Measurements from ENCODE around the gene SLC24A3.

The SLC24A3 gene

GRCh38 chr20:19274412-19275015, 62.1 kb downstream of the SLC24A3 start:
- Histone ChIP-seq H3K27me3 (ENCODE audit: control insufficient read depth, insufficient read depth, low read length) (no peaks in the 10 kb centered on the region), H3K4me2 (ENCODE audit: low read length) (no peak overlapping the region), H3K9me3 (replicated peaks; ENCODE audit: low read length) (no peaks in the 10 kb centered on the region), H3K4me1 (ENCODE audit: control insufficient read depth, insufficient read depth, low read length) (peaks cover under 1% of the 10 kb centered on the region), H3K9ac (ENCODE audit: low read depth, low read length) (no peak overlapping the region), H3K36me3 (ENCODE audit: insufficient read depth, low read length) (no peaks in the 10 kb centered on the region), H3K4me3 (ENCODE audit: low read length) (no peak overlapping the region)

DNA sequence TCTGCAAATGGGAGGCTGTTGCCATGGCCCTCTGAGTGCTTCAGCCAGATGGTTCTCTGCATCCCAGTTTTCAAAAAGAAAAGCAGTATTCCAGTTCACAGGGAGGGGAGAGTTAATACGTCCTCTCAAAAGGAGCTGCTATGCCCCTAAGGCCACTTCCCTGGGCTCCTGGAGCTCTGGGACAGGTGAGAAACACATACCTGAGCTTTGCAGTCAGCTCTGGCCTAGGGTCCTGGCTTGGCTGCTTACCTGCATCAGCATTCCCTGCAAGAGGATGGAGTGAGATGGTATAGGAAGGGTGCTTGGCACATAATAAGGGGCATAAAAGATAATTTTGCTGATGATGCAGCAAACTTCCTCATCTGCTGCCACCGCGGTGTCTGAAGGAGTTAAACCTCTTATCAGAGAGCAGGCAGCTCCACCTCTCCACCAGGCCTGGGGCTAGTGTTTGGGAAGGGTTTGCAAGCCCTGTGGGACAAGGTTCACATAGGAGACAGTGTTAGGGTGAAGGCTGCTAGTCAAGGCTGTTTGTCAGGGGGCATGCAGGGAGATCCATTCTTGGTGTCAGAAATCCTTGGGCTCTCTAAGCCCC, 62.7 kb downstream of the SLC24A3 start:
- H3K4me3 ChIP-seq (ENCODE audit: low read length) = no peak overlapping the region
- no peaks in the 10 kb centered on the region for H3K27me3 ChIP-seq (ENCODE audit: control insufficient read depth, insufficient read depth, low read length)

DNA sequence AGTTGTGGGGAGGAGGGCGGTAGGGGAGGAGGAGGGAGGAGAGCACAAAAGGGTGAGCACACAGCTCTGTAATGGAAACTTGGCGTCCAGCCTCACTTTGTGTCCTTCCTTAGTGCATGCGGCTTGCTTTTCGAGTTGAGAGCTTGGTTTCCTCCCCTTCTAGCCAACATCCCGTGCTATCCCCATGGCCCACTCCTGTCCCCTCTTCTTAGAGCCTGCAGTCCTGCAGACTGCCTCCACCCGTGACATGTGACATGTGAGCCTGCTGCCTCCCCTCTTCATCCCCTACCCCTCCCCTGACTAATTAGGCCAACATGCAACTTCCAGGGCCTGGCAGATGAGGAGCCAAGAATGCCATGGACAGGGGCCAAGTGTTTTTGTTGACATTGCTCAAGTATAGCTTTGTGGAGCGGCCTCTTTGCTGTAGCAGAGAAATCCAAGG, 63.2 kb downstream of the SLC24A3 start:
- Histone ChIP-seq H3K4me2 (ENCODE audit: low read length) (no peak overlapping the region), H3K9ac (ENCODE audit: low read depth, low read length) (no peak overlapping the region), H3K4me1 (ENCODE audit: control insufficient read depth, insufficient read depth, low read length) (no peaks in the 10 kb centered on the region), H3K9me3 (replicated peaks; ENCODE audit: low read length) (no peaks in the 10 kb centered on the region), H3K27me3 (ENCODE audit: control insufficient read depth, insufficient read depth, low read length) (no peaks in the 10 kb centered on the region), H3K4me3 (ENCODE audit: low read length) (no peak overlapping the region), H3K36me3 (ENCODE audit: insufficient read depth, low read length) (no peaks in the 10 kb centered on the region)

More for the DNA sequence above, 62.7 kb downstream of the SLC24A3 start:
- Histone ChIP-seq H3K9me3 (replicated peaks; ENCODE audit: low read length) (no peaks in the 10 kb centered on the region), H3K9ac (ENCODE audit: low read depth, low read length) (no peak overlapping the region), H3K4me1 (ENCODE audit: control insufficient read depth, insufficient read depth, low read length) (no peaks in the 10 kb centered on the region), H3K4me2 (ENCODE audit: low read length) (no peak overlapping the region), H3K36me3 (ENCODE audit: insufficient read depth, low read length) (no peaks in the 10 kb centered on the region)

- H3K4me3 ChIP-seq (ENCODE audit: low read length) = no peak overlapping the region
- H3K9me3 ChIP-seq (replicated peaks; ENCODE audit: low read length) = no peaks in the 10 kb centered on the region
- H3K9ac ChIP-seq (ENCODE audit: low read depth, low read length) = no peak overlapping the region
- no peaks in the 10 kb centered on the region for H3K27me3 ChIP-seq (ENCODE audit: control insufficient read depth, insufficient read depth, low read length)
- no peaks in the 10 kb centered on the region for H3K36me3 ChIP-seq (ENCODE audit: insufficient read depth, low read length)
- no peaks in the 10 kb centered on the region for H3K4me1 ChIP-seq (ENCODE audit: control insufficient read depth, insufficient read depth, low read length)
- no peak overlapping the region for H3K4me2 ChIP-seq (ENCODE audit: low read length)
These were observed 64.9 kb downstream of the SLC24A3 start for GRCh38 chr20:19277381-19277780.

DNA sequence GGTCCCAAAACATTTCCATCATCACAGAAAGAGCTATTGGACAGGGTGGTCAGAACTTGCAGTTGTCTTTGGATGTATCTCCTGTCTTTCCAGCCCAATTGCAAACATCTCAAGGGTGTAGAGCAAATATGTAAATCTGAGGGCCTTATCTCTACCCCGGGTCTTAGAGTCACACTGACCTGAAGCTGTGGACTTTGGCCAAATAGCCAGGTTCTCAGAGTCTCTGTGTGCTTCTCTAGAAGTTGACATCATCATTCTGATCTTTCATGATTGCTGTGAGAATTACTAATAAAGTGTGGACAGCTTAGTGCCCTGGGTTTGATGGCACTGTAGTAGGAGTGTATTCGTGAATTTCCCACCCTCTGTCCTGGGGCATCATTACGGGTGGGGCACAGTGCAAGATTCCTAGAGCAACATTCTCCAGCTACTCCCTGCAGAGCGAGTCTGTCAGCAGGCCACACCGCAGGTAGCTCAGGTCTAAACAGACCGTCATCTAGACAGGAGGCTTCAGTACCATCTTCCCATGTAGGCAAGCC, 71.1 kb downstream of the SLC24A3 start:
- H3K36me3 ChIP-seq (ENCODE audit: insufficient read depth, low read length) = no peaks in the 10 kb centered on the region
- H3K9ac ChIP-seq (ENCODE audit: low read depth, low read length) = no peak overlapping the region
- H3K9me3 ChIP-seq (replicated peaks; ENCODE audit: low read length) = no peaks in the 10 kb centered on the region
- H3K4me3 ChIP-seq (ENCODE audit: low read length) = no peak overlapping the region
- H3K4me2 ChIP-seq (ENCODE audit: low read length) = no peak overlapping the region
- no peaks in the 10 kb centered on the region for H3K27me3 ChIP-seq (ENCODE audit: control insufficient read depth, insufficient read depth, low read length)
- no peaks in the 10 kb centered on the region for H3K4me1 ChIP-seq (ENCODE audit: control insufficient read depth, insufficient read depth, low read length)

DNA sequence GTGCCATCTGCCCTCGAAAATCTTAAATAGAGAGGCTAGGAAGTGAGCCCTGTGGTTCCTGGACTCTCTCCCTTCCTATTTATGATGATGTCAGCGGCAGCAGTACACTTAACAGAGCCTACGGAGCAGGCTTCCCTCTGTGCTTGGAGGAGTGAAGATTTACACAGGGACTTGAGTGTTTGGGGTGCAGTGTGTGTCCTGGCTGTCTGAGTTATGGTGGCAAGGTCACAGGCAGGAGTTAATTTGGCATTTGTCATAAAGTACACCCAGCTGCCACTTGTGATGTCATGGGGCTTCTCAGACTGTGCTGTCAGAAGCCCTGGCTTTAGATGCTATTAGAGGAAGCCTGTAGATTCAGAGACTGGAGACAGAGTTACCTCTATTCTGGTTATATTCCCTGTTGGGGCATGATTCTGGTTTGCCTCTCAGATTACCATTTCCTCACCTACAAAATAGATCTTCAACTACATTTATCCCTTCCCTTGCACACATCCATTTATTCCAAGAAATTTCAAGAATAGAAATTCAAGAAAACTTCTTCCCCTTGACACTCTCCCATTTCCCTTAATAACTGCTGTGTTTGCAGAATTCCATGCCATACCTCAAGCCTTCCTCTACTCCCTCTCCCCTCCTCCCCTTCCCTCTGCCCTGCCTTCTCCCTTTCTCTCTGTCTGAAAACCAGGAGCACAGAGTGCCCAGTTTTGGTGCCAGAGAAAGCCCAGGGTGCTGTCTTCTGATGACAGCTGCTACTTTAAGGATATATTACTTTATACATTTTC, 72.1 kb downstream of the SLC24A3 start:
- H3K36me3 ChIP-seq (ENCODE audit: insufficient read depth, low read length) = no peaks in the 10 kb centered on the region
- H3K27me3 ChIP-seq (ENCODE audit: control insufficient read depth, insufficient read depth, low read length) = no peaks in the 10 kb centered on the region
- H3K4me2 ChIP-seq (ENCODE audit: low read length) = no peak overlapping the region
- H3K9me3 ChIP-seq (replicated peaks; ENCODE audit: low read length) = no peaks in the 10 kb centered on the region
- no peak overlapping the region for H3K9ac ChIP-seq (ENCODE audit: low read depth, low read length)
- no peaks in the 10 kb centered on the region for H3K4me1 ChIP-seq (ENCODE audit: control insufficient read depth, insufficient read depth, low read length)
- H3K4me3 ChIP-seq (ENCODE audit: low read length) = no peak overlapping the region

GRCh38 chr20:19285436-19285835, 73.0 kb downstream of the SLC24A3 start:
- H3K27me3 ChIP-seq (ENCODE audit: control insufficient read depth, insufficient read depth, low read length) = no peaks in the 10 kb centered on the region
- H3K4me2 ChIP-seq (ENCODE audit: low read length) = no peak overlapping the region
- no peaks in the 10 kb centered on the region for H3K4me1 ChIP-seq (ENCODE audit: control insufficient read depth, insufficient read depth, low read length)
- H3K9me3 ChIP-seq (replicated peaks; ENCODE audit: low read length) = no peaks in the 10 kb centered on the region
- no peak overlapping the region for H3K4me3 ChIP-seq (ENCODE audit: low read length)
- H3K9ac ChIP-seq (ENCODE audit: low read depth, low read length) = no peak overlapping the region
- H3K36me3 ChIP-seq (ENCODE audit: insufficient read depth, low read length) = no peaks in the 10 kb centered on the region

GRCh38 chr20:19288061-19288460, 75.6 kb downstream of the SLC24A3 start:
- H3K4me3 ChIP-seq (ENCODE audit: low read length) = no peak overlapping the region
- no peak overlapping the region for H3K4me2 ChIP-seq (ENCODE audit: low read length)
- no peaks in the 10 kb centered on the region for H3K27me3 ChIP-seq (ENCODE audit: control insufficient read depth, insufficient read depth, low read length)

DNA sequence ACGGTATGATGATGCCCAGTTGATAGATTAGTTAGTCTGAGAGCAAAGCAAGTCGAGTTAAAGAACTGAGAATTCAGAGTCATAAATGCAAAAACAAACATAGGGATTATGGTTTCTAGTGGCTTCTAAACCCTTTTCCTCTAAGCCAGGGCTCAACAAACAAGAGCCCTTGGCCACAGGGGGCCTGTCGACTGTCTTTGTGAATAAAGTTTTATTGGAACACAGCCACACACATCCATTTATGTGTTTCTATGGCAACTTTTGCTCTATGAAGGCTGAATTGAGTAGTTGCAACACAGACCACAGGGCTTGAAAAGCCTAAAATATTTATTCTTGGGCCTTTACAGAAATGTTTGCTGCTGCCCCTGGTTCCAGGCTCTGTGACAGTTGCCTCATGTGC, 76.2 kb downstream of the SLC24A3 start:
- H3K4me2 ChIP-seq (ENCODE audit: low read length) = no peak overlapping the region
- no peaks in the 10 kb centered on the region for H3K36me3 ChIP-seq (ENCODE audit: insufficient read depth, low read length)
- no peaks in the 10 kb centered on the region for H3K4me1 ChIP-seq (ENCODE audit: control insufficient read depth, insufficient read depth, low read length)
- H3K4me3 ChIP-seq (ENCODE audit: low read length) = no peak overlapping the region
- H3K9ac ChIP-seq (ENCODE audit: low read depth, low read length) = no peak overlapping the region
- no peaks in the 10 kb centered on the region for H3K27me3 ChIP-seq (ENCODE audit: control insufficient read depth, insufficient read depth, low read length)
- H3K9me3 ChIP-seq (replicated peaks; ENCODE audit: low read length) = no peaks in the 10 kb centered on the region

More at GRCh38 chr20:19288061-19288460, 75.6 kb downstream of the SLC24A3 start:
- H3K9ac ChIP-seq (ENCODE audit: low read depth, low read length) = no peak overlapping the region
- H3K4me1 ChIP-seq (ENCODE audit: control insufficient read depth, insufficient read depth, low read length) = no peaks in the 10 kb centered on the region
- no peaks in the 10 kb centered on the region for H3K9me3 ChIP-seq (replicated peaks; ENCODE audit: low read length)
- H3K36me3 ChIP-seq (ENCODE audit: insufficient read depth, low read length) = no peaks in the 10 kb centered on the region

GRCh38 chr20:19289451-19289850, 77.0 kb downstream of the SLC24A3 start:
- no peaks in the 10 kb centered on the region for H3K9me3 ChIP-seq (replicated peaks; ENCODE audit: low read length)
- H3K9ac ChIP-seq (ENCODE audit: low read depth, low read length) = no peak overlapping the region
- no peaks in the 10 kb centered on the region for H3K36me3 ChIP-seq (ENCODE audit: insufficient read depth, low read length)

DNA sequence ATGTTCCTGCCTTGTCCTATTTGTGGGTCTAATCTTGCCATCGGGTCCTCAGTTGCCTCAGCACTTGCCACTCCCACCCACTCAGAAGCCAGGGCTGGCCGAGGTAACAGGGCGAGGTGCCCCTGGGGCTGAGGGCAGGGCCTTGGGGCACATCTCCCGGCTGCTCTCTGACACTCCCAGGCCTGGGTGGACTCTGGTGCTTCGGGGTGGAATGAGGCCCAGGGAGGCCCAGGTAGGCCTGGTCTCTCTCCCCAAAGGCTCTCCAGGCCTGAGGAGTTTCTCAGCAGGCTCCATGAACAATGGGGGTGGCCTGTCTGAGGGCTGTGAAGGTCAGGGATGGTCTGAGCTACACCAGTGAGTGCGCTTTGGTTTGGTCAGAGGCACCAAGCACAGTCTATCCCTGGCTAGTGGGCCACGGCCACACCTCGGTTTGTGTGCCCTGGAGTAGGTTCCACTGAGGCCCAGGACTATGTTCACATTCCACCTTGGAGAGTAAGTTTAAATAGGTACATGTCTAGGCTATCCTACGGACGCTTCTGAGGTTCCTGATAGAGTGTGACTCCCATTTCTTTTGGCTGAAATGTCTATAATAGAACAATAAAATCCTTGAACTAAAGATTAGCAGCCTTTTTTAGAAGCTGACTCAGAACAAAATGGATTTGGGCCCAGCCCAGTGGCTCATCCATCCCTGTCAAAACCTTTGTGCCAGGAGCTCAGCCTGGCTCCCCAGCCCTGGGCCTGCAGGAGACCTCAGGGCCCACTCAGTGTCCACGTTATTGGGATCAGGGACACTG, 78.8 kb downstream of the SLC24A3 start:
- no peak overlapping the region for H3K9ac ChIP-seq (ENCODE audit: low read depth, low read length)
- H3K27me3 ChIP-seq (ENCODE audit: control insufficient read depth, insufficient read depth, low read length) = no peaks in the 10 kb centered on the region
- H3K9me3 ChIP-seq (replicated peaks; ENCODE audit: low read length) = no peaks in the 10 kb centered on the region
- H3K36me3 ChIP-seq (ENCODE audit: insufficient read depth, low read length) = no peaks in the 10 kb centered on the region
- H3K4me2 ChIP-seq (ENCODE audit: low read length) = no peak overlapping the region
- H3K4me3 ChIP-seq (ENCODE audit: low read length) = no peak overlapping the region
- H3K4me1 ChIP-seq (ENCODE audit: control insufficient read depth, insufficient read depth, low read length) = no peaks in the 10 kb centered on the region

More at GRCh38 chr20:19289451-19289850, 77.0 kb downstream of the SLC24A3 start:
- no peak overlapping the region for H3K4me2 ChIP-seq (ENCODE audit: low read length)
- H3K4me3 ChIP-seq (ENCODE audit: low read length) = no peak overlapping the region
- no peaks in the 10 kb centered on the region for H3K4me1 ChIP-seq (ENCODE audit: control insufficient read depth, insufficient read depth, low read length)
- H3K27me3 ChIP-seq (ENCODE audit: control insufficient read depth, insufficient read depth, low read length) = no peaks in the 10 kb centered on the region
